ENCODE measurements around the gene PHACTR2.

DNA sequence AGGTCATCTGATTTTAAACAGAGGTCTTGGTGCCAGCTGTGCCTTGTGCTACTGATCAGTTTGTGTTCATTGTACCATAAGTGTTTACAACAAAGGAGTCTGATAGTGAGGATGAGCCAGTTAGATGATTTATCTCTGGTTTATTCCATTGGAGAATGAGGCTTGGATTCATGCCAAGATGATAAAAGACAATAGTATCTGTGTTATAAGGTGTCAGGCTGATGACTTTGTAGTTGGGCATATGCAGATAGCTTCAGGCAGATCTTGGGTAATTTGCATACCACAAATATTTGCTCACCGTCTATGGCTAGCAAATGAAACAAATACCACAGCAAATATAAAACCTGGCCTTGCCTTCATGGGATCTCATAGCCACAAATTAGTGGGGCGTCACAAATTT, 43.3 kb upstream of the PHACTR2 start:
- TF ChIP-seq RELA (IDR thresholded peaks at IDR 0.05; ENCODE audit: borderline replicate concordance, partially characterized antibody) (no peak), POLR2A (IDR thresholded peaks at IDR 0.05; ENCODE audit: low read depth, low read length) (no peak), CHD4 (IDR thresholded peaks at IDR 0.05) (no peak), SRF (IDR thresholded peaks at IDR 0.05; ENCODE audit: low read depth in 2 of 2, low read length in 2 of 2) (no peak)
